ENCODE data around the gene HAL. TPM values are rescaled to one million over a fixed set of nuclear protein-coding genes. Genes with fewer than 3 reads are reported as not detected.

Gene HAL
- total RNA-seq, 2 donors from 2014 or later, result 1.6 TPM; not detected in 1

GRCh38 chr12:95956557-95957145 lies 39.5 kb downstream of the HAL start:
- Histone ChIP-seq H3K4me1 (ENCODE audit: control insufficient read depth in 1 of 2, low read depth in 2 of 2) (no peaks in the 10 kb centered on the region), H3K9me3 (no peaks in the 10 kb centered on the region), H3K4me3 (no peak overlapping the region), H3K27ac (no peak overlapping the region), H3K27me3 (replicated peaks; ENCODE audit: insufficient read depth) (no peaks in the 10 kb centered on the region), H3K36me3 (no peaks in the 10 kb centered on the region)
- ATAC-seq (ENCODE audit: insufficient number of reproducible peaks, low FRiP score, low read depth) (no peak), DNase-seq (ENCODE audit: low spot score) (no peak)
- TF ChIP-seq, protein P1, sequence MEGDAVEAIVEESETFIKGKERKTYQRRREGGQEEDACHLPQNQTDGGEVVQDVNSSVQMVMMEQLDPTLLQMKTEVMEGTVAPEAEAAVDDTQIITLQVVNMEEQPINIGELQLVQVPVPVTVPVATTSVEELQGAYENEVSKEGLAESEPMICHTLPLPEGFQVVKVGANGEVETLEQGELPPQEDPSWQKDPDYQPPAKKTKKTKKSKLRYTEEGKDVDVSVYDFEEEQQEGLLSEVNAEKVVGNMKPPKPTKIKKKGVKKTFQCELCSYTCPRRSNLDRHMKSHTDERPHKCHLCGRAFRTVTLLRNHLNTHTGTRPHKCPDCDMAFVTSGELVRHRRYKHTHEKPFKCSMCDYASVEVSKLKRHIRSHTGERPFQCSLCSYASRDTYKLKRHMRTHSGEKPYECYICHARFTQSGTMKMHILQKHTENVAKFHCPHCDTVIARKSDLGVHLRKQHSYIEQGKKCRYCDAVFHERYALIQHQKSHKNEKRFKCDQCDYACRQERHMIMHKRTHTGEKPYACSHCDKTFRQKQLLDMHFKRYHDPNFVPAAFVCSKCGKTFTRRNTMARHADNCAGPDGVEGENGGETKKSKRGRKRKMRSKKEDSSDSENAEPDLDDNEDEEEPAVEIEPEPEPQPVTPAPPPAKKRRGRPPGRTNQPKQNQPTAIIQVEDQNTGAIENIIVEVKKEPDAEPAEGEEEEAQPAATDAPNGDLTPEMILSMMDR (IDR thresholded peaks at IDR 0.05), result no peak

DNA sequence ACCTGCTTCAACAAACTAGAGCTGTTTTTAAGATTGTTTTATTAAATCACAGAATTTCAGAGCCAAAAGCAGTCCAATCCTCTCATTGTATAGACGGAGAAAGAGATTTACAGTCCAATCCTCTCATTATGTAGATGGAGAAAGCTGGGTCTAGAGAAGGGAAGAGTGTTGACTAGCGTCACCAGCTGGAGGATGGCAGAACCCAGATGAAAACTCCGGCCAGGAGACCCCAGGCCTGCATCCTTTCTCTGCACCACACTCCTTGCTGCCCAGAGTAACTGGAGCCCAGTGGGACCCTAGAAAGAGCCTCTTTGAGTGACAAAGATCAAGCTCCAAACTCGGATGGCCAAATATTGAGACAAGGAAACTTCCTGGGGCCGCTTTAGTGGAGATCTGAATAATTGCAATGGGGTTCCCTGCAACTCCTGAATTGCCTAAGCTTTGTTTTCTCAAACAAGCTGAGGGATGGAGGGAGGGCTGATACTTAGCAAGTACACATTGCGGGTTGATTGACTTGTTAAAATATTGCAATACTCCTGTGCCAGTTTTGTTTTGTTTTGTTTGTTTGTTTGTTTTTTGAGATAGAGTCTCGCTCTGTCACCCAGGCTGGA lies 40.5 kb downstream of the HAL start:
- no peaks in the 10 kb centered on the region for H3K36me3 ChIP-seq
- ATAC-seq (ENCODE audit: insufficient number of reproducible peaks, low FRiP score, low read depth), result no peak
- DNase-seq (ENCODE audit: low spot score), result no peak
- H3K27ac ChIP-seq, result no peak overlapping the region
- TF ChIP-seq, protein P1 (IDR thresholded peaks at IDR 0.05), result no peak
- no peaks in the 10 kb centered on the region for H3K9me3 ChIP-seq
- no peaks in the 10 kb centered on the region for H3K27me3 ChIP-seq (replicated peaks; ENCODE audit: insufficient read depth)
- no peak overlapping the region for H3K4me3 ChIP-seq
- H3K4me1 ChIP-seq (ENCODE audit: control insufficient read depth in 1 of 2, low read depth in 2 of 2), result no peaks in the 10 kb centered on the region

DNA sequence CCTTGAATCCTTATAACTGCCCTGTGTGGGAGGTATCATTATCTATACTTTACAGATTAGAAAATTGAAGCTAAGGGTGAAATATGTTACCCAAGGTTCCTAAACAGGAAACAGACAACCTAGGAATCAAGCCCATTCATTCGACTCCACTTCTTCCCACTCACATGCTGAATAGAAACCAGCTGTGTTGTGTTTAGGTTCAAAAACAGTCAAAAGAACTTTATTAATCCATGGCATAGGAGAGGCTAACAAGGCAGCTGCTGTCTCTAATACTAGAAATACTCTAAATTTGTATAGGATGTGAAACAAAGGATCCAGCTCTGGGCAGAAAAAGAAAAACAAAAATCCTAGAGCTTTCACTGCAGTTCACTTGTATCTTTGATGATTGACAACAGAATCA lies 43.1 kb downstream of the HAL start:
- Histone ChIP-seq H3K27ac (no peak overlapping the region), H3K9me3 (no peaks in the 10 kb centered on the region), H3K27me3 (replicated peaks; ENCODE audit: insufficient read depth) (no peaks in the 10 kb centered on the region), H3K4me1 (ENCODE audit: control insufficient read depth in 1 of 2, low read depth in 2 of 2) (no peaks in the 10 kb centered on the region), H3K36me3 (no peaks in the 10 kb centered on the region), H3K4me3 (no peak overlapping the region)
- ATAC-seq (ENCODE audit: insufficient number of reproducible peaks, low FRiP score, low read depth) (no peak), DNase-seq (ENCODE audit: low spot score) (no peak)
- TF ChIP-seq, protein P1 (IDR thresholded peaks at IDR 0.05), result no peak

- TF ChIP-seq, protein P1 (IDR thresholded peaks at IDR 0.05), result no peak
- H3K27me3 ChIP-seq (replicated peaks; ENCODE audit: insufficient read depth), result no peaks in the 10 kb centered on the region
- ATAC-seq (ENCODE audit: insufficient number of reproducible peaks, low FRiP score, low read depth), result no peak
- DNase-seq (ENCODE audit: low spot score), result no peak
- no peaks in the 10 kb centered on the region for H3K9me3 ChIP-seq
- no peak overlapping the region for H3K4me3 ChIP-seq
- no peak overlapping the region for H3K27ac ChIP-seq
- no peaks in the 10 kb centered on the region for H3K4me1 ChIP-seq (ENCODE audit: control insufficient read depth in 1 of 2, low read depth in 2 of 2)
- no peaks in the 10 kb centered on the region for H3K36me3 ChIP-seq
Measured at GRCh38 chr12:95951515-95951914, 44.6 kb downstream of the HAL start.

- DNase-seq (ENCODE audit: low spot score) (no peak), ATAC-seq (ENCODE audit: insufficient number of reproducible peaks, low FRiP score, low read depth) (no peak)
- H3K9me3 ChIP-seq, result no peaks in the 10 kb centered on the region
- no peaks in the 10 kb centered on the region for H3K4me1 ChIP-seq (ENCODE audit: control insufficient read depth in 1 of 2, low read depth in 2 of 2)
- H3K27me3 ChIP-seq (replicated peaks; ENCODE audit: insufficient read depth), result no peaks in the 10 kb centered on the region
- TF ChIP-seq, protein P1 (IDR thresholded peaks at IDR 0.05), result no peak
- H3K36me3 ChIP-seq, result no peaks in the 10 kb centered on the region
- H3K27ac ChIP-seq, result no peak overlapping the region
- no peak overlapping the region for H3K4me3 ChIP-seq
Measured at GRCh38 chr12:95949477-95950206, 46.5 kb downstream of the HAL start.
